ENCODE measurements around the gene MYOM3.

GRCh38 chr1:24141311-24141997 lies 29.5 kb upstream of the MYOM3 start:
- TF ChIP-seq, protein P1, sequence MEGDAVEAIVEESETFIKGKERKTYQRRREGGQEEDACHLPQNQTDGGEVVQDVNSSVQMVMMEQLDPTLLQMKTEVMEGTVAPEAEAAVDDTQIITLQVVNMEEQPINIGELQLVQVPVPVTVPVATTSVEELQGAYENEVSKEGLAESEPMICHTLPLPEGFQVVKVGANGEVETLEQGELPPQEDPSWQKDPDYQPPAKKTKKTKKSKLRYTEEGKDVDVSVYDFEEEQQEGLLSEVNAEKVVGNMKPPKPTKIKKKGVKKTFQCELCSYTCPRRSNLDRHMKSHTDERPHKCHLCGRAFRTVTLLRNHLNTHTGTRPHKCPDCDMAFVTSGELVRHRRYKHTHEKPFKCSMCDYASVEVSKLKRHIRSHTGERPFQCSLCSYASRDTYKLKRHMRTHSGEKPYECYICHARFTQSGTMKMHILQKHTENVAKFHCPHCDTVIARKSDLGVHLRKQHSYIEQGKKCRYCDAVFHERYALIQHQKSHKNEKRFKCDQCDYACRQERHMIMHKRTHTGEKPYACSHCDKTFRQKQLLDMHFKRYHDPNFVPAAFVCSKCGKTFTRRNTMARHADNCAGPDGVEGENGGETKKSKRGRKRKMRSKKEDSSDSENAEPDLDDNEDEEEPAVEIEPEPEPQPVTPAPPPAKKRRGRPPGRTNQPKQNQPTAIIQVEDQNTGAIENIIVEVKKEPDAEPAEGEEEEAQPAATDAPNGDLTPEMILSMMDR (IDR thresholded peaks at IDR 0.05) = no peak
- TF ChIP-seq POLR2AphosphoS5 (IDR thresholded peaks at IDR 0.05; ENCODE audit: insufficient read depth in 1 of 2, low read depth in 1 of 2) = no peak
- TF ChIP-seq POLR2A (IDR thresholded peaks at IDR 0.05) = no peak

Measured in vagina (tissue), 2 donors.